Prostate gland (tissue), 2 donors: ENCODE measurements around the gene HBS1L.

ENCODE experiments used
- CTCF ChIP-seq, 4 experiments: fragments of 200-600 bp in 2 of 4; fragments of 450-650 bp in 2 of 4; sonication (generic) in 2 of 4; IDR thresholded peaks; 1 replicate in 3 of 4; 2 replicates in 1 of 4; pipeline ENCODE4 v1.5.1; 2016 to 2019; ENCODE audit warnings: antibody characterized with exemption in 4 of 4, mild to moderate bottlenecking in 2 of 4, moderate library complexity in 2 of 4
- POLR2AphosphoS5 ChIP-seq: sonication (generic); formaldehyde crosslinking; IDR thresholded peaks from one replicate; pipeline ENCODE4 v1.6.1; 2017; ENCODE audit warnings: antibody characterized with exemption

GRCh38 chr6:134994431-134994830 lies 60.2 kb downstream of the HBS1L start:
- TF ChIP-seq POLR2AphosphoS5, result no peak
- no peak for TF ChIP-seq CTCF (IDR thresholded peaks at IDR 0.05)
